ENCODE data around the gene RSL1D1.

RSL1D1 gene

GRCh38 chr16:11851294-11852091 is at the start of gene RSL1D1:
TSS of gene RSL1D1 (minus strand) at chr16:11851542. CDS start at chr16:11851512, 30 bp downstream.
- peak; percentile 97 for DNase-seq

GRCh38 chr16:11901091-11901490 is 49.7 kb upstream of the RSL1D1 start:
- no peak for DNase-seq

GRCh38 chr16:11896486-11897176 is 45.3 kb upstream of the RSL1D1 start:
- no peak for DNase-seq

GRCh38 chr16:11893571-11893970 is 42.2 kb upstream of the RSL1D1 start:
- no peak for DNase-seq

DNA sequence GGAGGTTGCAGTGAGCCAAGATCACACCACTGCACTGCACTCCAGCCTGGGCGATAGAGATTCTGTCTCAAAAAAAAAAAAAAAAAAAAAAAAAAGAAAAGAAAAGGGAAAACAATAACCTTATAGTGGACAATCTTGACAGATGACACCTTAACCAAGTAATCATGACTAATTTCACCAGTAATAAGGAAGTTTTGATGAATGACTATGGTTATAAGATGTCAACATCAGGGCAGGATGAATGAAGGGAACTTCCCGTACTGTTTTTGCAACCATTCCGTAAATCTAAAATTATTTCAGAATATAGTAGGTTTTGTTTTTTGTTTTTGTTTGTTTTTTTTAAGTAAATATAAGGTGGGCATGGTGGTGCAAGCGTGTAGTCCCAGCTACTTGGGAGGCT is 41.4 kb upstream of the RSL1D1 start:
- no peak for DNase-seq

DNA sequence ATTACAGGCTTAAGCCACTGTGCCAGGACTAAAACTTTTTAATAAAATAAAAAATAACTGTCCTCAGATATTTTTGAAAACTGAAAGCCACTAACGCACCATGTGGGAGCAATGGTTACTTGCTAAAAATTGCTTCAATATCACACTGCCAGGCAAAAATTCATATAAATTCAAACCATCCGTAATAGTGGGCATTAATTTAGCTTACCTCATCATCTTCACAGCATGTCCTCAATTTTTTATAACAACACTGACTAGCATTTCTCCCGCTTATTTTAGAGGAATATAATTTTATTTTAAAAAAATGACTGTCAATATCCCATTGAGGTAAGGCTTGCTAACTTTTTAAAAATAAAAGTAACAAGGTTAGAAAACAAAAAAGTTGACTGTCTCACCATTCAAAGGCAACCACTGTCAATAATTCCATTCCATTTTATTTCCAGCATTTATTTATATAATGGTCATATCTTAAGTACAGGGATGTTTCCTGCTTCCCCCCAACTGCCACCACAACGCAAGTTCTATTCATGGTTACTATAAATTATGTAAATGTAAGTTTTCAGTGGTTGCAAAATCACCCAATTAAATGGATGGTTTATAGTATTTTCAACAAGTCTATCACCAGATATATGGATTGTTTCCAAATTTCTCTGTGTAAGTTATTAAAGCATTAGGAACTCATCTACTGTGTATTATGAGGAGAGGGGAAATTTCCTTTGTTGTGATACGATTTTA is 39.1 kb upstream of the RSL1D1 start:
- DNase-seq, result no peak

- no peak for DNase-seq
Observed at GRCh38 chr16:11886881-11887280, 35.5 kb upstream of the RSL1D1 start.

GRCh38 chr16:11884035-11884434 is 32.7 kb upstream of the RSL1D1 start:
- DNase-seq, result no peak

GRCh38 chr16:11880007-11880406 is 28.7 kb upstream of the RSL1D1 start:
- no peak for DNase-seq

DNA sequence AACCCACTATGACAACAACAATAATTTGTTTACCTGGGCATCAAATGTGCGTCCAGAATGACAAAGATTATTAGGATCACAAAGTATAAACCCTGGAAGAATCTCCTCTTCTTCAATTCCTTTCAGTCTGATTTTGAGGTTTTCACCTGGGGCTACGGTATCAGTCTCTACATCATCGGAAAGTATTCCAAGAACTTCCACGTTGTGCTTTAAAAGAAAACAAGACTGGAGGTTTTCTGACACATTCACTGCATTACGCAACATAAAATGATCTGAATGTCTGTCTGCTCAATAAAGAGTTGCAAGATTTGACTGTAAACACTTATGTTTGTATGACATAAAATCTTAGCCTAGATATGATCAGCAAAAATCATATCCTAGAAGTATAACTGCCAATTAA is 26.0 kb upstream of the RSL1D1 start:
- no peak for DNase-seq

GRCh38 chr16:11876306-11876705 is 25.0 kb upstream of the RSL1D1 start:
- DNase-seq, result no peak

DNA sequence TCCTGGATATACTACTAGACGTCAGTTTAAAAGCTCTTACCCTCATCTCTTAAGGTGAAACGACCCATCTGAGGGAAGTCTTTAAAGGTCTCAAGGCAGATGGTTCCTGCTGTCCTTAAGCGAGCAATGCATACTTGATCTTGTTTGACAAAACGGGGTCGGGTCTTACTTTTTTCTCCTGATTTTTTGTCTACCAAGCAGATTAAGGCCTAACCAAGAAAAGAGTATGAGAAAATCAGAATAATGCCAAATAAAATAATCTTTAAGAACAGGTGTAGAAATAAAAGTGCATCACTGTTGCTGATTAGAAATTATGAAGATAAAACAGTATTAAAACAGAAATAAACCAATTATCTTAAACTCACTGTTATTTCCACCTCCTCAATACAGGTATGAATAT is 24.4 kb upstream of the RSL1D1 start:
- DNase-seq, result no peak

DNA sequence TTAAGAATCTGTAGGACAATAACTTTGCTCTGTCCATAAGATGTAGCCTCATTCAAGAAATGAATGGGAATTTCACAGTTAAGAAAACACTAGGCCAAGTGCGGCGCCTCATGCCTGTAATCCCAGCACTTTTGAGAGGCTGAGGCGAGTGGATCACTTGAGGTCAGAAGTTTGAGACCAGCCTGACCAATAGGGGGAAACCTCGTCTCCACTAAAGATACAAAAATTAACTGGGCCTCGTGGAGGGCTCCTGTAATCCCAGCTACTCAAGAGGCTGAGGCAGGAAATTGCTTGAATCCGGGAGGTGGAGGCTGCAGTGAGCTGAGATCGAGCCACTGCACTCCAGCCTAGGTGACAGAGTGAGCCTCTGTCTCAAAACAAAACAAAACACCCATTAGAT is 19.9 kb upstream of the RSL1D1 start:
- DNase-seq, result no peak

DNA sequence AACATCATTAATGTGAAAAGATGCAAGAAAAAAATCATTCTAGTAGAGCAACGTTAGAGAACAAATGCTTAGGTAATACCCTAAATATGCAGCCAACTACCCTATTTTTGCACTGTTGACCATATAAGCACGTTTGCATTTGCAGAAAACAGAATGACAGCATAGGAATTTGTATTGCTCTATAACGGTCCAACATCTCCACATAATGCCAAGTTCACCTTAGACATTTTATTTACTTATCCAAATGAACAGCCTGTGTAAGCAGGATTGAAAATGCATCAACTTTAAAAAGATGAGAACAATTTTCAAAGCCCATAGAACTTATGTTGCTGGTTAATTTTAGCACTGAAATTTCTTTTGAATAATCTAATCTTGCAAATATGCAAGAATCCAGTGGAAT is 19.1 kb upstream of the RSL1D1 start:
- DNase-seq, result no peak

- DNase-seq, result no peak
Observed at GRCh38 chr16:11869353-11870228, 18.2 kb upstream of the RSL1D1 start.

- DNase-seq, result no peak
Observed at GRCh38 chr16:11868412-11868980, 17.2 kb upstream of the RSL1D1 start.

DNA sequence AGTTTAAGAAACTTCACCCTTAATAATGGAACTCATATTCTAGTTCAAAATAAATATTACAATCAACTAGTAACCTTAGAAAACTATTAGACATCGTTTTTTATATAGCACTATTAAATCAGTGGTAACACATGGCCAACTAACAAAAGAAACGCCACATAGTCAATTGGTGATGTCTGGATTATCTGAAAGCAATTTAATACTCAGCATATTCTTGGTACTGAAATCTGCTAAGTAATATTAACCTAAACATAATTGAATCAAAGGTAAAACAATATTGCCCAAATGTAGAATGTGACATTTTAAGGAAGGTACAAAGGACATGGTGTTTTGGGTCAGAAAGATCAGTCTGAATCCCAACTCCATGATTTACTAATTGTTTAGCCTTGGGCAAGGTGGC is 11.1 kb upstream of the RSL1D1 start:
- DNase-seq, result no peak

GRCh38 chr16:11857161-11857560 is 5.8 kb upstream of the RSL1D1 start:
- no peak for DNase-seq

GRCh38 chr16:11852092-11852809 is 909 bp upstream of the RSL1D1 start:
- DNase-seq, result no peak

- no peak for DNase-seq
Observed at GRCh38 chr16:11848842-11849241, 2.5 kb downstream of the RSL1D1 start.

DNA sequence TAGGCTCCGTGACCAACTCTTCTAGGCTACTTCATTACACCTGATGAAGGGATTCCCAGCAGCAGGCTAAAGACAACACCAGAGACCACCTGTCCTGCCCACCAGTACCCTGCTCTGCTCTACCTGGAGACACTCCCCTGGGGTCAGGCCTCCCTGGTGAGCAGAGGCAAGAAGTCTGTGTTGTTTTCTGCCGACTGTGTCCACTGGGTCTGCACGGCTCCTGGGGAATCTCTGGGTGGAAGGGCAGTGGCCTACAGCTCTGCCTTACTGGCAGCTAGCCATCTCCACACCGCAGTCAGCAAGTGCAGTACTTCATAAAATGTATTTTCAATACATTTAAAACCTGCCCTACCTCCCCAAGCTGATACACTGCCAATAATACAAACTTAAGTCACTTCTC is 6.8 kb downstream of the RSL1D1 start:
- no peak for DNase-seq

DNA sequence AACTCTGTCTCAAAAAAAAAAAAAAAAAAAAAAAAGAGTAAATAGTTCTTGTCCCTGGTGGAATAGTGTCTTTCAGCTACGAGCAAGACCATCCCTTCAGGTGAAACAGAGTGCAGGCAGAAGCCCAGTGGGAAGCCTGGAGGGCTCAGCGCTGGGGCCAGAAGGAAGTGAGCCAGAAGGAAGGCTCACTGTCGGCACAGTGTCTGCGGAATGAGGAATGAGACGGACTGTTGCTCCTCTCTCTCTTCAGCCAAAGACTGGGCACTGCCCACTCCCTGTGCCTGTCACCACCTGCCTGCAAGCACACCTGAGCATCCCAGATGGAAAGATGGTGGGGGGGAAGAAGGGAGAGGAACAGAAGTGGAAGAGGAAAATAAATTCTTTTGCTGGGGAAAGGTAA is 7.5 kb downstream of the RSL1D1 start:
- no peak for DNase-seq
